ENCODE results near the gene DTNBP1. TPM values are rescaled to one million over a fixed set of nuclear protein-coding genes. Genes with fewer than 3 reads are reported as not detected.

The DTNBP1 gene
- total RNA-seq, 1 experiment from 2014 or later: 28.2 TPM

DNA sequence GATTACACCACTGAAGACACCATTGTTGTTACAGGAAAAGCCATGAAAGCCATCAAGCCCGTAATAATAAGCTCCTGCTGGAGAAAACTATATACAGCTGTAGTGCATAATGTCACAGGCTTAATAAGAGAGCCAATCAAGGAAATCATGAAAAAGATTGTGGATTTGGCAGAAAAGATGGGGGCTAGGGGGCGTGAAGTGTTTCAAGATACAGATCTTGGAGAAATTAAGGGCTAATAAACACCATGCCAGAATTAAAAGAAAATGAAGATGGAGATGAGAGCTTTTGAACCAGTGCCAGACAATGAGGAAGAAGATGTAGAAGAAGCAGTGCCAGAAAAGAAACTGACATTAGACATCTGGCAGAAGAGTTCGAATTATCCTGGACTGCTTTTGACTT lies 43.2 kb upstream of the DTNBP1 start:
- DNase-seq (ENCODE audit: low spot score): peak; percentile 21
- H3K36me3 ChIP-seq (ENCODE audit: insufficient read depth, low read length, poor library complexity, severe bottlenecking): no peaks in the 10 kb centered on the region
- no peak overlapping the region for H3K4me3 ChIP-seq (ENCODE audit: low read depth, low read length, poor library complexity, severe bottlenecking)
- intact Hi-C loops (cut with micrococcal nuclease; ENCODE audit: unreplicated experiment): no loop called here
- no peak overlapping the region for H3K27ac ChIP-seq (ENCODE audit: low read depth, low read length, poor library complexity, severe bottlenecking)
- H3K4me1 ChIP-seq (ENCODE audit: insufficient read depth, low read length, poor library complexity, severe bottlenecking): no peaks in the 10 kb centered on the region
- TF ChIP-seq, protein P1, sequence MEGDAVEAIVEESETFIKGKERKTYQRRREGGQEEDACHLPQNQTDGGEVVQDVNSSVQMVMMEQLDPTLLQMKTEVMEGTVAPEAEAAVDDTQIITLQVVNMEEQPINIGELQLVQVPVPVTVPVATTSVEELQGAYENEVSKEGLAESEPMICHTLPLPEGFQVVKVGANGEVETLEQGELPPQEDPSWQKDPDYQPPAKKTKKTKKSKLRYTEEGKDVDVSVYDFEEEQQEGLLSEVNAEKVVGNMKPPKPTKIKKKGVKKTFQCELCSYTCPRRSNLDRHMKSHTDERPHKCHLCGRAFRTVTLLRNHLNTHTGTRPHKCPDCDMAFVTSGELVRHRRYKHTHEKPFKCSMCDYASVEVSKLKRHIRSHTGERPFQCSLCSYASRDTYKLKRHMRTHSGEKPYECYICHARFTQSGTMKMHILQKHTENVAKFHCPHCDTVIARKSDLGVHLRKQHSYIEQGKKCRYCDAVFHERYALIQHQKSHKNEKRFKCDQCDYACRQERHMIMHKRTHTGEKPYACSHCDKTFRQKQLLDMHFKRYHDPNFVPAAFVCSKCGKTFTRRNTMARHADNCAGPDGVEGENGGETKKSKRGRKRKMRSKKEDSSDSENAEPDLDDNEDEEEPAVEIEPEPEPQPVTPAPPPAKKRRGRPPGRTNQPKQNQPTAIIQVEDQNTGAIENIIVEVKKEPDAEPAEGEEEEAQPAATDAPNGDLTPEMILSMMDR (conservative IDR thresholded peaks at IDR 0.05; ENCODE audit: low read depth, low read length): no peak
- TF ChIP-seq EZH2 (IDR thresholded peaks at IDR 0.05; ENCODE audit: borderline replicate concordance, low read depth, low read length, poor library complexity, severe bottlenecking): no peak
- H3K9me3 ChIP-seq (ENCODE audit: low read depth, low read length, poor library complexity, severe bottlenecking): no peaks in the 10 kb centered on the region
- no TSS peak for BruUV-seq (replicated peaks)
- ChIA-PET CTCF (no interaction called here), POLR2A (ENCODE audit: low non-redundant PET) (interaction anchor here (0.6 kb wide), 1 partner anchor 205 kb away, joined by 6 read pairs; no protein-coding TSS in a partner anchor)
- no peaks in the 10 kb centered on the region for H3K27me3 ChIP-seq (replicated peaks; ENCODE audit: insufficient read depth, low read depth, low read length, poor library complexity)

DNA sequence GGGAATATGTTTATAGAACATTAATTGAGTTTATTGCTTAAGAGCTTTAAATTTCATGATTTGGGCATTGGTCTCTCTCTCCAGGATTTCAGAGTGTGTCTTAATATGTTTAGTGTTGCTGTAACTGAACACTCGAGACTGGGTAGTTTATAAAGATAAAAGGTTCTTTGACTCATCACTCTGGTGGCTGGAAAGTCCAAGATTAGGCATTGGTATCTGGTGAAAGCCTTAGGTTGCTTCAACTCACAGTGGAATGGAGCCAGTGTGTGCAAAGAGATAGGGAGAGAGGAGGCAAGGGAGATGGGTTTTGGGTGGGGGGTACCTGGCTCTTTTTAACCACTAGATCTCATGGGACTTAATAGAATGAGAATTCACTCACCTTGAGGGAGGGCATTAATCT lies 35.6 kb upstream of the DTNBP1 start:
- BruUV-seq (replicated peaks): no TSS peak
- ChIA-PET CTCF (no interaction called here), POLR2A (ENCODE audit: low non-redundant PET) (no interaction called here)
- TF ChIP-seq, protein P1 (conservative IDR thresholded peaks at IDR 0.05; ENCODE audit: low read depth, low read length): no peak
- no peak for TF ChIP-seq EZH2 (IDR thresholded peaks at IDR 0.05; ENCODE audit: borderline replicate concordance, low read depth, low read length, poor library complexity, severe bottlenecking)
- Histone ChIP-seq H3K4me3 (ENCODE audit: low read depth, low read length, poor library complexity, severe bottlenecking) (no peak overlapping the region), H3K9me3 (ENCODE audit: low read depth, low read length, poor library complexity, severe bottlenecking) (no peaks in the 10 kb centered on the region), H3K27ac (ENCODE audit: low read depth, low read length, poor library complexity, severe bottlenecking) (no peak overlapping the region), H3K27me3 (replicated peaks; ENCODE audit: insufficient read depth, low read depth, low read length, poor library complexity) (no peaks in the 10 kb centered on the region), H3K4me1 (ENCODE audit: insufficient read depth, low read length, poor library complexity, severe bottlenecking) (no peaks in the 10 kb centered on the region), H3K36me3 (ENCODE audit: insufficient read depth, low read length, poor library complexity, severe bottlenecking) (no peaks in the 10 kb centered on the region)
- intact Hi-C loops (cut with micrococcal nuclease; ENCODE audit: unreplicated experiment): no loop called here
- no peak for DNase-seq (ENCODE audit: low spot score)

DNA sequence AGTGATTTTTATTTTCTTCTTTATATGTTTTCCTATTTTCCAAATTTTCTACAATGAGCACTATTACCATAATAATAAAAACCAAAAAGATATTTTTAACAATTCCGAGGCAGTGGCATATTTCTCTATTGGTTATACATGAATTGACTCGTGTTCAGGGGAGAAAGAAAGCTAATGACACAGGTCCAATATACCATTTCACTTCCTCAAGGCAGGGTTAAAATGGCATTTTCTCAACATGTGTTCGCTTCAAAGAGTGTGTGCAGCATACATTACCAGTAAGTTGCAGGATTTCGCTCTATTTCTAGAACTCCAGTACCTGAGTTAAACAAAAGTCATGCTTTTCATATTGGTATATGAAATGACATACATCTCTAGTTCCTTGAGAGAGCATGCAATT lies 35.1 kb upstream of the DTNBP1 start:
- Histone ChIP-seq H3K4me1 (ENCODE audit: insufficient read depth, low read length, poor library complexity, severe bottlenecking) (no peaks in the 10 kb centered on the region), H3K27ac (ENCODE audit: low read depth, low read length, poor library complexity, severe bottlenecking) (no peak overlapping the region), H3K36me3 (ENCODE audit: insufficient read depth, low read length, poor library complexity, severe bottlenecking) (no peaks in the 10 kb centered on the region), H3K27me3 (replicated peaks; ENCODE audit: insufficient read depth, low read depth, low read length, poor library complexity) (no peaks in the 10 kb centered on the region), H3K9me3 (ENCODE audit: low read depth, low read length, poor library complexity, severe bottlenecking) (no peaks in the 10 kb centered on the region), H3K4me3 (ENCODE audit: low read depth, low read length, poor library complexity, severe bottlenecking) (no peak overlapping the region)
- DNase-seq (ENCODE audit: low spot score): no peak
- intact Hi-C loops (cut with micrococcal nuclease; ENCODE audit: unreplicated experiment): no loop called here
- BruUV-seq (replicated peaks): no TSS peak
- CTCF ChIA-PET: no interaction called here
- no peak for TF ChIP-seq EZH2 (IDR thresholded peaks at IDR 0.05; ENCODE audit: borderline replicate concordance, low read depth, low read length, poor library complexity, severe bottlenecking)
- TF ChIP-seq, protein P1 (conservative IDR thresholded peaks at IDR 0.05; ENCODE audit: low read depth, low read length): no peak
- POLR2A ChIA-PET (ENCODE audit: low non-redundant PET): no interaction called here

All from A673 (cell line).